NK-92 (cell line): ENCODE measurements around the gene CFAP91.

Experiments used
- DNase-seq: peaks from one replicate; lab custom pipeline; 2025; ENCODE audit not compliant: unreplicated experiment; lab: John Stamatoyannopoulos, UW

Gene CFAP91

DNA sequence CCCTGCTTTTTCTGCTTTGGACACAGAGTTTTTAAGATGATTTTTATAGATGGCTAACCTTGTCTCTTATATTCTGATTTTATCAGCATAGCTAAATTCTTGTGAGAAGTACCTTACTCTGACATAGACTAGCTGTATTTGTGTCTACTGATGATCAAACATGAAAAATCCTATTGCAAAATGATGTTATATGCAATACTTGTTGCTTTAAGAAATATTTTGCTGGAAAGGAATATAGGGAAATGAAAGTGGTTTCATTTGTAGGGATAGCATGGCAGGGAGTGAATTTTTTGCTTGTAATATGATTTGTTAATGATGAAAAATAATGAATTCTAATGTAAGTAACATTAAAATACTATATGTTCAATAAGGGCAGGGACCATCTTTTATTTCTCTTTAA, 35.9 kb downstream of the CFAP91 start:
- DNase-seq = no peak

DNA sequence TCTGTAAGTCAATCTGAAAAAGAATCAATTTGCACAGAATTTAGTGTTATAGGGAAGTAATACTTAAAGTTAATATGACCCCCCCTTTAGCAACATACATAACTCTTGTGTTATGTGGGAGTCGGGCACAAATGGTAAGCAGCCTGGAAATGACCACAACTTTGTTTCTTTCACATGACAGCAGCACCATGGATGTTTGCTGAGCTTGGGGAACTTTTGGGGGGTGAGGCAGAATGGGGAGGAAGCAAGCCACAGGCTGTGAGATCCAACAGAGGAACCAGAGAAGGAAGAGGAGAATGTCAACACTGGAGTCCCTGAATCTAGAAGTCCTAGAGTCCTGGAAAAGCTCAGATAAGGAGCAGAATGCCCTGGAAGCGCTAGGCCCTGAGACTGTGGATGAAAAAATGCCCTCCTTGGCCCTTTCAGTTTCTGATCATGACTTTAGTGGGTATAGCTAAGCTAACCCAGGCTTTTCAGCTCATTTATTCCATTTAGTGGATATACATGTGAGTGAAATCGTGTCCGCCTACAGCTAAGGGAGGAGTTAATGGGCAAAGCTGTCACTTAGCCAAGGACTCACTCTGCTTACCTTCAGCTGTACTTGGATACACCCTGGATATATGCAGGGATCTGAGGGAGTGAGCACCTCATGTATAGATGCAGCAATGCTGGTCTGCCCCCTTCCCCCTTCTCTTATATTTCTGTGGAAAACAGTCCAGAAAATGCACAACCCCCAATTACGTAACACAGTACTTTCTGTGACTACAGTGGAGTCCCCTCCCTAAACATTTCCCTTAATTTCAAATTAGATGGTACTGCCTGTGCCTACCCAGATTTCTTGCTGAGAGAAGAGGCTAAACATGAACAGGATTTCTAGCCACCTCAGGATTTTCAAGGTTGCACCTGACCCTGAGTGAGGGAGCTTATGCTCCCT, 39.1 kb downstream of the CFAP91 start:
- no peak for DNase-seq

DNA sequence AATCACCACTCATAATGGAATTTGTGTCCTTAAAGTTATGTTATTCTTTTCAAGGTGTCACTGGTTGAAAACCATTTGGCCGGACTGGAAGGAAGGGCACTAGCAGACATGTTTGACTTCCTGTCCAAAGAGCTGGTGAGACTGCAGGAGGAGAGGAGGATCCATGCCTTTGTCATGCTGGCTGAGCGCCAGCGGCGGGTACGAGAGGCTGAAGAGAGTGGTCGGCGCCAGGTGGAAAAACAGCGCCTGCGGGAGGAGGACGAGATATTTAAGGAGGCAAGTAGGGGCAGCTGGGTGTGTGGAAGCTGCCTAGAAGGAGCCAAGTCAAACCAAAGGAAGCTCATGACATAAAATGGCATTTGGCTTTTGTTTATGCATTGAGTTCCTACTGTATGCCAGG, 41.1 kb downstream of the CFAP91 start:
- DNase-seq = no peak

DNA sequence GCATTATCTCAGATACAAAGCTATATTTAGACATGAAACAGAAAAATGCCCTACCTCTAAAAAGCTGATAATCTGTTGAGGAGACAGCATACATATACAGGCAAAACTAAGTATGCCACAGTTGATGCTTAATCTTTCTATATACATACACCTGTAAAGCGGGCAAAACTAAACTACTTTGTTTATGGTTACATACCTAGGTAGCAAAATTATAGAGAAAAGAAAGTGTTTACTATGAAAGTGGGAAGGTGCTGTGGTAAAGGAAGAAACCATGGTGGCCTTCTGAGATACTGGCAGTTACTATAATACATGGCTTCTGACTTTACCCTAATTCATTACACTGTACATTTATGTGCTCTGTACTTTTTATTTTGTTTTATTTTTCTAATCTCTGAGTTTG, 43.1 kb downstream of the CFAP91 start:
- DNase-seq = no peak

DNA sequence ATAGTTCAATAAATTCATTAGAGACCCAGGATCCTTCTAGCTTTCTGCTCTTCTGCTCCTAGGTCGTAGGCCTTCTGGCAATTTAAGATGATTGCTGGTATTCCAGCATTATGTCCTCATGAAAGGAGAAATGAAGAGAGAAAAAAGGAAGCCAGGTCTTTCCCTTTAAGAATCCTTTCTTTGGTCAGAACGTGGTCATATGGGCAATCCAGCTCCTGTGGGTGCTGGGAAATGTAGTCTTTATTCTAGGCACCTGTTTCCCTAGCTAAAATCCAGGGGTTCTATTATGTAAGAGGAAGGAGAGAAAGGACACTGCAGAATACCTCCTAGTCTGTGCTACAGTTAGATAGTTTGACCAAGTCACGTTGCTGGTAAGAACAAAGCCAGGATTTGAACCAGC, 43.6 kb downstream of the CFAP91 start:
- DNase-seq = no peak

DNA sequence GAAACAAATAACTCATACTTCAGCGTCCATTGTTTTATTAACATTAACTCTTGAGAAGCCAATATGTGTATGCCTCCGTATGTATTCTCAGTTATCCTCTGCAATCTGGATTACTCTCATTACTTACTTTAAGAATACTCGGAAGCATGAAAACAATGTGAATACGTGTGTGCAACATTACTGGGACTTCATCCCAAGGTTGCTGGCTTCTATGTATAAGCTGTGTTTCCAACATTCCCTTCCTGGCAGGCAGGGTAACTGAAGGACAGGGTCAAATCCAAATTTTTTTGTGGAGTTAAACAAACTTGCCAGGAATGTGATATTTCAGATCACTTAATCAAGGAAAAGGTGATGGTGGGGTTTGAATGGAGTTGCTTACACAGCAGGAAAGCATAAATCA, 44.5 kb downstream of the CFAP91 start:
- no peak for DNase-seq

DNA sequence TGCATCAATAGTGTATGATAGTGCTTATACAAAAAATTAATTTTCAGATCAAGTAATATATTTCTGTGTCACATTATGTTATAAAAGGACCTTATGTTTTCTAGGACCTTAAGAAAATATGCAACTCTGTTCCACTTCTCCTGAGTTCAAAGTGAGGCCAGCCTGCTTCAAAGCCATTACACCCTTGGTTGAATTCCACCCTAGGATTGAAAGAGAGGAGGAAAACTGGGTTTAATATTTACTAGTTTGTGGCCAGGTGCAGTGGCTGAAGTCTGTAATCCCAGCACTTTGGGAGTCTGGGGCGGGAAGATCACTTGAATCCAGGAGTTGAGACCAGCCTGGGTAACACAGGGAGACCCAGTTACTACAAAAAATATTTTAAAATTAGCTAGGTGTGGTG, 46.2 kb downstream of the CFAP91 start:
- DNase-seq = no peak

DNA sequence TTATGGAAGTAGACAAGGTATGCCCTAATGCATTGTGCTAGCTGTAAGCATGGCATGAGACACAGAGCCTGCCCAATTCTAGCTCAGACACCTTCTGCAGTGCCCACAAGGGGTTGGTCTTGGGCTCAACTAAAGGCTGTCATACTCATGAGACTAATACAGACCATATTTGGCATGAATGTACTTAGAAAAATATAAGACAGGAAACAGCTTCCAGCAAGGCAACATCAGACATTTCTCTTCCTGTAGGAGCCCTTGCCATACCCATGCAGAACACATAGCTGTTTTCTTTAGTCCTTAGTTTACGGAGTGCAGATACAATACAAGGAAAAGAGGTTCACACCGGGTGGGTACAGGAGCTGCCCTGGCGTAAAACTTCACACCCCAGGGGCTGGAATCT, 48.6 kb downstream of the CFAP91 start:
- no peak for DNase-seq
